GM23338 (cell line): ENCODE measurements around the gene STRIT1.

Experiments used
- EZH2 ChIP-seq: fragments of 200-600 bp; sonication (generic); IDR thresholded peaks from one replicate; pipeline ENCODE4 v1.8.0; 2017; ENCODE audit warnings: antibody characterized with exemption, mild to moderate bottlenecking, low read depth; ENCODE audit not compliant: unreplicated experiment
- TF ChIP-seq, protein P1 (sequence below), 2 experiments: fragments of 200-600 bp in 1 of 2; sonication (generic) in 1 of 2; conservative IDR thresholded peaks; 2 replicates each; pipeline versions ENCODE4 v1.5.1 to v1.6.1; 2016 to 2017; ENCODE audit warnings: antibody characterized with exemption in 2 of 2, low read depth in 2 of 2, mild to moderate bottlenecking in 2 of 2, moderate library complexity in 1 of 2
- TF ChIP-seq, protein P2 (sequence below): IDR thresholded peaks from one replicate; pipeline ENCODE4 v1.6.1; 2018; ENCODE audit warnings: antibody characterized with exemption; ENCODE audit not compliant: unreplicated experiment

DNA sequence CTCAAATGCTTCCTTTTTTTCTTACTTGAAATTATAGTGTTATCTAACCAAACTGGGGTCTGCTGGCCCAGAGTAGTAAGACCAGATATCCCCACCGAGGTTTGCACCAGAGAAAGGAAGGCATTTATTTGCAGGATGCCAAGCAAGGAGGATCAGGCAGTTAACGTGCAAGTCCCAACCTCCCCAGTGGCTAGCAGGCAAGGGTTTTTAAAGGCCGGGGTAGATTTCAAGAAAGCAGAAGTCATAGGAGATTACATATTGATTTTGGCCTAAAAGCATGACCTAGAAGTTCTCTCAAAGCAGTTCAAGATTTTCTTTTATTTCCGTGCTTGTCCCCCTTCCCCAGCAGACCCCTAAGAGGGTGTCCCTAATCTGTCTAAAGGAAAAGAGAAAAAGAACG lies 32.8 kb upstream of the STRIT1 start:
- TF ChIP-seq, protein P1, sequence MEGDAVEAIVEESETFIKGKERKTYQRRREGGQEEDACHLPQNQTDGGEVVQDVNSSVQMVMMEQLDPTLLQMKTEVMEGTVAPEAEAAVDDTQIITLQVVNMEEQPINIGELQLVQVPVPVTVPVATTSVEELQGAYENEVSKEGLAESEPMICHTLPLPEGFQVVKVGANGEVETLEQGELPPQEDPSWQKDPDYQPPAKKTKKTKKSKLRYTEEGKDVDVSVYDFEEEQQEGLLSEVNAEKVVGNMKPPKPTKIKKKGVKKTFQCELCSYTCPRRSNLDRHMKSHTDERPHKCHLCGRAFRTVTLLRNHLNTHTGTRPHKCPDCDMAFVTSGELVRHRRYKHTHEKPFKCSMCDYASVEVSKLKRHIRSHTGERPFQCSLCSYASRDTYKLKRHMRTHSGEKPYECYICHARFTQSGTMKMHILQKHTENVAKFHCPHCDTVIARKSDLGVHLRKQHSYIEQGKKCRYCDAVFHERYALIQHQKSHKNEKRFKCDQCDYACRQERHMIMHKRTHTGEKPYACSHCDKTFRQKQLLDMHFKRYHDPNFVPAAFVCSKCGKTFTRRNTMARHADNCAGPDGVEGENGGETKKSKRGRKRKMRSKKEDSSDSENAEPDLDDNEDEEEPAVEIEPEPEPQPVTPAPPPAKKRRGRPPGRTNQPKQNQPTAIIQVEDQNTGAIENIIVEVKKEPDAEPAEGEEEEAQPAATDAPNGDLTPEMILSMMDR (conservative IDR thresholded peaks at IDR 0.05; ENCODE audit: low read depth in 2 of 2): no peak
- TF ChIP-seq, protein P2, sequence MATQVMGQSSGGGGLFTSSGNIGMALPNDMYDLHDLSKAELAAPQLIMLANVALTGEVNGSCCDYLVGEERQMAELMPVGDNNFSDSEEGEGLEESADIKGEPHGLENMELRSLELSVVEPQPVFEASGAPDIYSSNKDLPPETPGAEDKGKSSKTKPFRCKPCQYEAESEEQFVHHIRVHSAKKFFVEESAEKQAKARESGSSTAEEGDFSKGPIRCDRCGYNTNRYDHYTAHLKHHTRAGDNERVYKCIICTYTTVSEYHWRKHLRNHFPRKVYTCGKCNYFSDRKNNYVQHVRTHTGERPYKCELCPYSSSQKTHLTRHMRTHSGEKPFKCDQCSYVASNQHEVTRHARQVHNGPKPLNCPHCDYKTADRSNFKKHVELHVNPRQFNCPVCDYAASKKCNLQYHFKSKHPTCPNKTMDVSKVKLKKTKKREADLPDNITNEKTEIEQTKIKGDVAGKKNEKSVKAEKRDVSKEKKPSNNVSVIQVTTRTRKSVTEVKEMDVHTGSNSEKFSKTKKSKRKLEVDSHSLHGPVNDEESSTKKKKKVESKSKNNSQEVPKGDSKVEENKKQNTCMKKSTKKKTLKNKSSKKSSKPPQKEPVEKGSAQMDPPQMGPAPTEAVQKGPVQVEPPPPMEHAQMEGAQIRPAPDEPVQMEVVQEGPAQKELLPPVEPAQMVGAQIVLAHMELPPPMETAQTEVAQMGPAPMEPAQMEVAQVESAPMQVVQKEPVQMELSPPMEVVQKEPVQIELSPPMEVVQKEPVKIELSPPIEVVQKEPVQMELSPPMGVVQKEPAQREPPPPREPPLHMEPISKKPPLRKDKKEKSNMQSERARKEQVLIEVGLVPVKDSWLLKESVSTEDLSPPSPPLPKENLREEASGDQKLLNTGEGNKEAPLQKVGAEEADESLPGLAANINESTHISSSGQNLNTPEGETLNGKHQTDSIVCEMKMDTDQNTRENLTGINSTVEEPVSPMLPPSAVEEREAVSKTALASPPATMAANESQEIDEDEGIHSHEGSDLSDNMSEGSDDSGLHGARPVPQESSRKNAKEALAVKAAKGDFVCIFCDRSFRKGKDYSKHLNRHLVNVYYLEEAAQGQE: no peak
- no peak for TF ChIP-seq EZH2
